Measurements from ENCODE around the gene MGAT4A.
A peak's percentile ranks its signal among the peaks of the same experiment; 100 is the strongest.

Gene MGAT4A

DNA sequence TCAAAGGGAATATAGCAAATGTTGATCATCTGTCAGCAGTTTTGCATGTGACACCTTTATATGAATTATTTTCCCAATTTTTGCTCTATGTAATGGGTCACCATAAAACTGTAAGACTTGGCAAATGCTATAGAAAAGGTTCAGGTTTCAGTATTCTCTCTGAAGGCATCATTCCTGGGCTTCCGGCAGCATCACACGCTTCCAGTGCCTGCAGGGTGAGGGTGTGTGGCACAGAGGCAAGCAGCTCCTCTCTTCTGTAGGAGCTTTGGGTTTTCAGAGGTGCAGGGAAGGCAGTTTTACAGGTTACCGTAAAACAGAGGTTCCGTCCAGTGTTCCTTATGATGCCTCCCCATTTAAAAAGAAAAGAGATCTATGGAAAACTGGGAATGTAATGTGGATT, 141.4 kb downstream of the MGAT4A start:
- DNase-seq (ENCODE audit: insufficient read length, low spot score) (no peak), FAIRE-seq (no peak)
- no peak for TF ChIP-seq POLR2A (IDR thresholded peaks at IDR 0.05; ENCODE audit: low read depth, low read length)
- TF ChIP-seq SPI1 (IDR thresholded peaks at IDR 0.05; ENCODE audit: low read depth, low read length) = no peak
- TF ChIP-seq POU2F2 (IDR thresholded peaks at IDR 0.05; ENCODE audit: low read depth, low read length) = no peak
- TF ChIP-seq POLR2AphosphoS5 (IDR thresholded peaks at IDR 0.05; ENCODE audit: low read depth, low read length) = no peak
- TF ChIP-seq PAX5 (IDR thresholded peaks at IDR 0.05; ENCODE audit: insufficient read depth, low read length, severe bottlenecking) = no peak
- TF ChIP-seq TAF1 (IDR thresholded peaks at IDR 0.05; ENCODE audit: low read depth, low read length) = no peak

- no peak for TF ChIP-seq TAF1 (IDR thresholded peaks at IDR 0.05; ENCODE audit: low read depth, low read length)
- TF ChIP-seq POLR2AphosphoS5 (IDR thresholded peaks at IDR 0.05; ENCODE audit: low read depth, low read length) = no peak
- TF ChIP-seq POU2F2 (IDR thresholded peaks at IDR 0.05; ENCODE audit: low read depth, low read length) = no peak
- TF ChIP-seq POLR2A (IDR thresholded peaks at IDR 0.05; ENCODE audit: low read depth, low read length) = no peak
- TF ChIP-seq PAX5 (IDR thresholded peaks at IDR 0.05; ENCODE audit: insufficient read depth, low read length, severe bottlenecking) = no peak
- TF ChIP-seq SPI1 (IDR thresholded peaks at IDR 0.05; ENCODE audit: low read depth, low read length) = no peak
Measured at GRCh38 chr2:98588880-98589431, 142.0 kb downstream of the MGAT4A start.

DNA sequence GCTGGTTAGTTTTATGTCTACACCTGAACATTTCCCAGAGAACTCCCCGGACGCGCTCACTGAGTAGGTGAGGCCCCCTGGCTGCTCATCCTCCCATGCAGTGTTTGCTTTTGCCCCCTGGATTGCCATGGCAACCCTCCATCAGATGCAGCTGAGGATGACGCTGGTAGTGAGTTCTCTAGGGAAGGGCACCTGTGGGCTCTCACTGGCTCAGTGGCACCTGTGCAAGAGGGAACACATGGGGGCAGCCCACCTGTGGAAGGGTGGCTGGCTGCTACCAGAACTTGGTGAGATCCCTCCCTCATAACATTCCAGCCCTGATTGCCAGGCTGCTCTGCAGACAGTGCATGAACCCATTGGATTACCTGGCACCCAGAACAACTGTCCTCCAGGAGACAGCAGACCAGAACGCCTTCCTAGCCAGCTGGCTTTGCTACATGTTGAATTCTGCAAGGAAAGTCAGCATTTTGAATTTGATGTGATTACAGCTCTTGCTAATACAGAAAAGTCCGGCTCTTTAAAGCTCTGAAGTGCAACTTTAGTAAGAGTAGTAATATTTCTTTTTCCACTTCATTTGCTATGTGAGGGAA, 144.3 kb downstream of the MGAT4A start:
- DNase-seq (ENCODE audit: insufficient read length, low spot score) (no peak), FAIRE-seq (no peak)
- TF ChIP-seq POLR2AphosphoS5 (IDR thresholded peaks at IDR 0.05; ENCODE audit: low read depth, low read length) (no peak), PAX5 (IDR thresholded peaks at IDR 0.05; ENCODE audit: insufficient read depth, low read length, severe bottlenecking) (no peak), POLR2A (IDR thresholded peaks at IDR 0.05; ENCODE audit: low read depth, low read length) (no peak), TAF1 (IDR thresholded peaks at IDR 0.05; ENCODE audit: low read depth, low read length) (no peak), SPI1 (IDR thresholded peaks at IDR 0.05; ENCODE audit: low read depth, low read length) (no peak), POU2F2 (IDR thresholded peaks at IDR 0.05; ENCODE audit: low read depth, low read length) (no peak)

More at GRCh38 chr2:98588880-98589431, 142.0 kb downstream of the MGAT4A start:
- DNase-seq (ENCODE audit: insufficient read length, low spot score) = no peak
- no peak for FAIRE-seq

GRCh38 chr2:98585386-98585785, 145.5 kb downstream of the MGAT4A start:
- FAIRE-seq = no peak

GRCh38 chr2:98583816-98584618, 146.9 kb downstream of the MGAT4A start:
- DNase-seq (ENCODE audit: insufficient read length, low spot score) = no peak
- TF ChIP-seq SPI1 (IDR thresholded peaks at IDR 0.05; ENCODE audit: low read depth, low read length) (no peak), POLR2A (IDR thresholded peaks at IDR 0.05; ENCODE audit: low read depth, low read length) (no peak), PAX5 (IDR thresholded peaks at IDR 0.05; ENCODE audit: insufficient read depth, low read length, severe bottlenecking) (no peak), POU2F2 (IDR thresholded peaks at IDR 0.05; ENCODE audit: low read depth, low read length) (no peak), TAF1 (IDR thresholded peaks at IDR 0.05; ENCODE audit: low read depth, low read length) (no peak), POLR2AphosphoS5 (IDR thresholded peaks at IDR 0.05; ENCODE audit: low read depth, low read length) (no peak)
- FAIRE-seq = no peak

More at GRCh38 chr2:98585386-98585785, 145.5 kb downstream of the MGAT4A start:
- DNase-seq (ENCODE audit: insufficient read length, low spot score) = no peak
- TF ChIP-seq SPI1 (IDR thresholded peaks at IDR 0.05; ENCODE audit: low read depth, low read length) = no peak
- no peak for TF ChIP-seq POU2F2 (IDR thresholded peaks at IDR 0.05; ENCODE audit: low read depth, low read length)
- no peak for TF ChIP-seq PAX5 (IDR thresholded peaks at IDR 0.05; ENCODE audit: insufficient read depth, low read length, severe bottlenecking)
- TF ChIP-seq POLR2A (IDR thresholded peaks at IDR 0.05; ENCODE audit: low read depth, low read length) = no peak
- TF ChIP-seq TAF1 (IDR thresholded peaks at IDR 0.05; ENCODE audit: low read depth, low read length) = no peak
- TF ChIP-seq POLR2AphosphoS5 (IDR thresholded peaks at IDR 0.05; ENCODE audit: low read depth, low read length) = no peak

DNA sequence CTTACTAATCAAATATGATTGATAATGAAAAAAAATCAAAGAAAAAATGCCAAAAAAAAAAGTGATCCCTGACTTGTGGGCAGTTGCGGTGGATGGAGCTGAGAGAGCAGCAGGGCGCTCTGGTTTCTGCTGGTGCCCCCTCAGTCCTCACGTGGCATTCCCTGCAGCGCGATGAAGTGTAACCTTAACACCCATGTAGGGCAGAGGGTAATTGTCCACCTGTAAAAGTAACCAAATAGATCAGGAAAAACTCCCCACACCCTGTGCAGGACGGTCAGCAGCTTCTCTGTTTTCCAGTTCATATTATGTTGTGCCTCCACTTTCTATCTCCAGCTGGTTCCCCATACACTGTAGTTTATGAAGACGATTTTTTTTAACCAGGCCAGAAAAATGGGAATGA, 147.7 kb downstream of the MGAT4A start:
- FAIRE-seq (no peak), DNase-seq (ENCODE audit: insufficient read length, low spot score) (no peak)
- TF ChIP-seq POLR2AphosphoS5 (IDR thresholded peaks at IDR 0.05; ENCODE audit: low read depth, low read length) (no peak), TAF1 (IDR thresholded peaks at IDR 0.05; ENCODE audit: low read depth, low read length) (no peak), POU2F2 (IDR thresholded peaks at IDR 0.05; ENCODE audit: low read depth, low read length) (no peak), SPI1 (IDR thresholded peaks at IDR 0.05; ENCODE audit: low read depth, low read length) (no peak), POLR2A (IDR thresholded peaks at IDR 0.05; ENCODE audit: low read depth, low read length) (no peak), PAX5 (IDR thresholded peaks at IDR 0.05; ENCODE audit: insufficient read depth, low read length, severe bottlenecking) (no peak)

GRCh38 chr2:98582523-98582922, 148.4 kb downstream of the MGAT4A start:
- TF ChIP-seq PAX5 (IDR thresholded peaks at IDR 0.05; ENCODE audit: insufficient read depth, low read length, severe bottlenecking) = no peak
- FAIRE-seq (peak; percentile 43), DNase-seq (ENCODE audit: insufficient read length, low spot score) (no peak)

GRCh38 chr2:98580656-98581284, 150.2 kb downstream of the MGAT4A start:
- DNase-seq (ENCODE audit: insufficient read length, low spot score) = no peak
- FAIRE-seq = no peak
- TF ChIP-seq TAF1 (IDR thresholded peaks at IDR 0.05; ENCODE audit: low read depth, low read length) (no peak), SPI1 (IDR thresholded peaks at IDR 0.05; ENCODE audit: low read depth, low read length) (no peak), POLR2A (IDR thresholded peaks at IDR 0.05; ENCODE audit: low read depth, low read length) (no peak)

GRCh38 chr2:98579926-98580325, 151.0 kb downstream of the MGAT4A start:
- FAIRE-seq = no peak
- no peak for DNase-seq (ENCODE audit: insufficient read length, low spot score)
- TF ChIP-seq SPI1 (IDR thresholded peaks at IDR 0.05; ENCODE audit: low read depth, low read length) (no peak), TAF1 (IDR thresholded peaks at IDR 0.05; ENCODE audit: low read depth, low read length) (no peak), POLR2A (IDR thresholded peaks at IDR 0.05; ENCODE audit: low read depth, low read length) (no peak), PAX5 (IDR thresholded peaks at IDR 0.05; ENCODE audit: insufficient read depth, low read length, severe bottlenecking) (no peak), POU2F2 (IDR thresholded peaks at IDR 0.05; ENCODE audit: low read depth, low read length) (no peak), POLR2AphosphoS5 (IDR thresholded peaks at IDR 0.05; ENCODE audit: low read depth, low read length) (no peak)

All from GM12891 (cell line).